ENCODE measurements around the gene ARHGAP32.

ARHGAP32 gene

GRCh38 chr11:129192150-129192549 is at the start of gene ARHGAP32:
ARHGAP32 (minus strand) TSS chr11:129192325; CDS start chr11:129192198, 127 bp downstream.
- DNase-seq, result no peak

GRCh38 chr11:129239207-129239606 is 47.1 kb upstream of the ARHGAP32 start:
- no peak for DNase-seq

GRCh38 chr11:129237880-129238638 is 45.9 kb upstream of the ARHGAP32 start:
- peak; percentile 56 for DNase-seq

GRCh38 chr11:129237456-129237855 is 45.3 kb upstream of the ARHGAP32 start:
- no peak for DNase-seq

- DNase-seq, result no peak
These were observed 44.7 kb upstream of the ARHGAP32 start for GRCh38 chr11:129236850-129237249.

GRCh38 chr11:129234978-129235377 is 42.9 kb upstream of the ARHGAP32 start:
- DNase-seq, result no peak

- no peak for DNase-seq
These were observed 37.9 kb upstream of the ARHGAP32 start for GRCh38 chr11:129230006-129230405.

GRCh38 chr11:129226207-129226798 is 34.2 kb upstream of the ARHGAP32 start:
- no peak for DNase-seq

- no peak for DNase-seq
These were observed 33.1 kb upstream of the ARHGAP32 start for GRCh38 chr11:129225190-129225589.

GRCh38 chr11:129224538-129224937 is 32.4 kb upstream of the ARHGAP32 start:
- DNase-seq, result no peak

- no peak for DNase-seq
These were observed 31.6 kb upstream of the ARHGAP32 start for GRCh38 chr11:129223701-129224149.

- DNase-seq, result no peak
These were observed 31.1 kb upstream of the ARHGAP32 start for GRCh38 chr11:129223260-129223659.

GRCh38 chr11:129222158-129222557 is 30.0 kb upstream of the ARHGAP32 start:
- no peak for DNase-seq

- no peak for DNase-seq
These were observed 23.6 kb upstream of the ARHGAP32 start for GRCh38 chr11:129215506-129216245.

GRCh38 chr11:129214710-129215295 is 22.7 kb upstream of the ARHGAP32 start:
- DNase-seq, result no peak

- DNase-seq, result no peak
These were observed 21.1 kb upstream of the ARHGAP32 start for GRCh38 chr11:129213261-129213660.

GRCh38 chr11:129211397-129211796 is 19.3 kb upstream of the ARHGAP32 start:
- DNase-seq, result no peak

- no peak for DNase-seq
These were observed 18.7 kb upstream of the ARHGAP32 start for GRCh38 chr11:129210831-129211181.

GRCh38 chr11:129209891-129210830 is 18.0 kb upstream of the ARHGAP32 start:
- DNase-seq, result no peak

GRCh38 chr11:129208863-129209262 is 16.7 kb upstream of the ARHGAP32 start:
- no peak for DNase-seq

GRCh38 chr11:129204150-129204838 is 12.2 kb upstream of the ARHGAP32 start:
- DNase-seq, result no peak

GRCh38 chr11:129202646-129203045 is 10.5 kb upstream of the ARHGAP32 start:
- no peak for DNase-seq
